Measurements from ENCODE around the gene RAB40B. TPM values are rescaled to one million over a fixed set of nuclear protein-coding genes. Genes with fewer than 3 reads are reported as not detected.

The RAB40B gene
- total RNA-seq, 1 donor from 2014 or later, result 11.5 TPM

DNA sequence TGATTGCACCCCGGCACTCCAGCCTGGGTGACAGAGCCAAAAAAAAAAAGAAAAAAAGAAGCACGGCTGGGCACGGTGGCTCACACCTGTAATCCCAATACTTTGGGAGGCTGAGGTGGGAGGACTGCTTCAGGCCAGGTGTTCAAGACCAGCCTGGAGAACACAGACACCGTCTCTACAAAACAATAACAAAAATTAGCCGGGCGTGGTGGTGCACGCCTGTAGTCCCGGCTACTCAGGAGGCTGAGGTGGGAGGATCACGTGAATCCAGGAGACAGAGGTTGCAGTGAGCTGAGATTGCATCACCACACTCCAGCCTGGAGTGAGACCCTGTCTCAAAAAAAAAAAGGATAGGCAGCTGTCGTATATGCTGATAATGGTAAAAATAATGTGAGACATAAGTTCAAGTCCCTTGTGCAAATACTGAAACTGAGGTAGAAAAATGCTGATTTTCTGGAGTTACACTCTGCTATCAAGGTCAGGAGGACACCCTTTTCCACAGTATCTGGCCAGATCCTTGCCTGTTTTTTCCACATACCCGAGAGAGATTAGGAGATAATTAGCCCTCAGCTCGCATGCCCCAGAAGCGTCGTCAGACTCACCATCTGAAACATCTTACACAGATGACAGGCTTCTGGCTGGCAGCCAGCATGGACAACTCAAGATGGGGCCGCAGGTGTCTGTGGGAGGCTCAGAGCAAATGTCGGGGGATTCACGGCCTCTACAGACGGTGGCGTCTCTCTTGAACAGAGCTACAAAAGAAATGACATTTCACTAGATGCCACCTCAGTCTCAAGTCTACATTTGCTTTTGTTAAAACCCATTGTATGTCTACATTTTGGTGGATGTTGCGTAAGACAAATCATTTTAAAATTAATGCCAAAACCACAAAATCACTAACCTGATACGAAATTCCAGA is 87.1 kb downstream of the RAB40B start:
- no peak for ATAC-seq
- no peak for DNase-seq
- no peak overlapping the region for H3K27ac ChIP-seq

DNA sequence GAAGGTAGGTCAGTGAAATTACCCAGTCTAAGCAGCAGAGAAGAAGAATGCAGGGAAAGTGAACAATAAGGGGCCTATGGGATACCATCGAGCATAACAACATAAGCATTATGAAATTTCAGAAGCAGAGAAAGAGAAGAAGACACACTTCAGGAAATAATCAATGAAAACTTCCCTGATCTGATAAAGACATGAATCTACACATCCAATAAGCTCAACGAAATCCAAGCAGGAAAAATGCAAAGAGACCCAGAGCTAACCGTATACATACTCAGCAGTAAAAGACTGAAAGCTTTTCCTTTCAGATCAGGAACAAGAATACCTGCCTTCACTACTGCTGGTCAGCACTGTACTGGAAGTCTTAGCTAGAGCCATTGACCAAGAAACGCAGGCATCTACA is 88.8 kb downstream of the RAB40B start:
- Histone ChIP-seq H3K27ac (no peak overlapping the region), H3K9me3 (no peaks in the 10 kb centered on the region), H3K27me3 (no peaks in the 10 kb centered on the region), H3K4me1 (peaks cover 10% of the 10 kb centered on the region), H3K4me3 (no peak overlapping the region), H3K36me3 (peaks cover 18% of the 10 kb centered on the region)
- intact Hi-C loops (cut with DNase I), result no loop called here
- no peak for DNase-seq
- no peak for ATAC-seq
- TF ChIP-seq, protein P1, sequence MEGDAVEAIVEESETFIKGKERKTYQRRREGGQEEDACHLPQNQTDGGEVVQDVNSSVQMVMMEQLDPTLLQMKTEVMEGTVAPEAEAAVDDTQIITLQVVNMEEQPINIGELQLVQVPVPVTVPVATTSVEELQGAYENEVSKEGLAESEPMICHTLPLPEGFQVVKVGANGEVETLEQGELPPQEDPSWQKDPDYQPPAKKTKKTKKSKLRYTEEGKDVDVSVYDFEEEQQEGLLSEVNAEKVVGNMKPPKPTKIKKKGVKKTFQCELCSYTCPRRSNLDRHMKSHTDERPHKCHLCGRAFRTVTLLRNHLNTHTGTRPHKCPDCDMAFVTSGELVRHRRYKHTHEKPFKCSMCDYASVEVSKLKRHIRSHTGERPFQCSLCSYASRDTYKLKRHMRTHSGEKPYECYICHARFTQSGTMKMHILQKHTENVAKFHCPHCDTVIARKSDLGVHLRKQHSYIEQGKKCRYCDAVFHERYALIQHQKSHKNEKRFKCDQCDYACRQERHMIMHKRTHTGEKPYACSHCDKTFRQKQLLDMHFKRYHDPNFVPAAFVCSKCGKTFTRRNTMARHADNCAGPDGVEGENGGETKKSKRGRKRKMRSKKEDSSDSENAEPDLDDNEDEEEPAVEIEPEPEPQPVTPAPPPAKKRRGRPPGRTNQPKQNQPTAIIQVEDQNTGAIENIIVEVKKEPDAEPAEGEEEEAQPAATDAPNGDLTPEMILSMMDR (IDR thresholded peaks at IDR 0.05), result no peak

More for the DNA sequence above, 87.1 kb downstream of the RAB40B start:
- TF ChIP-seq, protein P1 (IDR thresholded peaks at IDR 0.05), result no peak
- Histone ChIP-seq H3K9me3 (no peaks in the 10 kb centered on the region), H3K27me3 (no peaks in the 10 kb centered on the region), H3K4me1 (peaks cover 4% of the 10 kb centered on the region), H3K36me3 (peaks cover 29% of the 10 kb centered on the region), H3K4me3 (no peak overlapping the region)
- intact Hi-C loops (cut with DNase I), result no loop called here

DNA sequence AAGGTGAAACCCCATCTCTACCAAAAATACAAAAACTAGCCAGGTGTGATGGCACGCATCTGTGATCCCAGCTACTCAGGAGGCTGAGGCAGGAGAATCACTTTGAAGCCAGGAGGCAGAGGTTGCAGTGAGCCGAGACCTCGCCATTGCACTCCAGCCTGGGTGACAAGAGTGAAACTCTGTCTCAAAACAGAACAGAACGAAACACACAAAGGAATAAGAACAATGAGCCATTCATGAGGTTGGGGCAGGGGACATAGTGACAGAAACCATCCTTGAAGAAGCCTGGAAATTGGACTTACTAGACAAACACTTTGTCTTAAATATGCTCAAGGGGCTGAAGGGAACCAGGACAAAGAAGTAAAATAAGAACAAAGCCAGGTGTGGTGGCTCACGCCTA is 89.7 kb downstream of the RAB40B start:
- TF ChIP-seq, protein P1 (IDR thresholded peaks at IDR 0.05), result no peak
- Histone ChIP-seq H3K9me3 (no peaks in the 10 kb centered on the region), H3K4me3 (no peak overlapping the region), H3K4me1 (peaks cover 18% of the 10 kb centered on the region), H3K27me3 (no peaks in the 10 kb centered on the region), H3K36me3 (peaks cover 17% of the 10 kb centered on the region), H3K27ac (no peak overlapping the region)
- ATAC-seq, result no peak
- intact Hi-C loops (cut with DNase I), result no loop called here
- no peak for DNase-seq

DNA sequence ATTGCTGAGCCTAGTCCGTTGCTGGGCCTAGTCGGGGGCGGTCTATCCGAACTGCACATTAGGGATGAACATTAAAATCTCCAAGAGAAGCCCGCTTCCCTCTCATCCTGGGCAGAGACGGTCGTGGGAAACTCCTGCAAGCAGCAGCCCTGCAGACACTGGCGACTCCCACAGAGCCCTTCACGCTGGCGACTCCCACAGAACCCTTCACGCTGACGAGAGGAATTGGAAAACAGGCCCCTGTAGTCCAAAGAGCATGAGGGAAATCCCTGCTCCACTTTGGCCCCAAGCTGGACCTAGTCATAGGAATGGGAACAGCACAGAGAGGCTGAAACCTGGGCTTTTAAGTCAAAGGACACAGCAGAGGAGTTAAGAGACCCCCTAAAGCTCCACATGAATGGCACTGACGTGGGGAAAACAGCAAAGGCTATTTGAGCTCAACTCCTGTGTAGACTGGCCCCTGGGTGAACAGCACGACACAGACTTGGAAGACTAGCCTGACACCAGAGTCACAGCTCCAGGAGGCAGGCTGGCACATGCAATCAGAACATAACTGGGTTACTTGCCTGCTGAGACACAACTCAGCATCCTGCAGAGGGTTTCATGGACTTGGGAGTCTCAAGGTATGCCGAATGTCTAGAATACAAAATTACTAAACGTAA is 92.4 kb downstream of the RAB40B start:
- Histone ChIP-seq H3K4me3 (no peak overlapping the region), H3K27me3 (no peaks in the 10 kb centered on the region), H3K4me1 (peaks cover 31% of the 10 kb centered on the region), H3K36me3 (peaks cover 43% of the 10 kb centered on the region), H3K9me3 (no peaks in the 10 kb centered on the region), H3K27ac (peak overlapping the region; percentile 30)
- DNase-seq (no peak), ATAC-seq (no peak)
- intact Hi-C loops (cut with DNase I), result no loop called here
- TF ChIP-seq, protein P1 (IDR thresholded peaks at IDR 0.05), result no peak

Small RNAs within 50 kb of the gene (microRNA-seq; reads per million reads assigned to microRNA genes)
- gene MIR4525 (ENCODE audit: borderline microRNAs expressed), result not detected

Other genes starting within 250 kb of the RAB40B start
- gene CYBC1, start 247.9 kb downstream of the RAB40B start, total RNA-seq, result 120 TPM
- 54.1 TPM for gene NARF, start 240.0 kb downstream of the RAB40B start, total RNA-seq
- gene FOXK2, start 179.0 kb downstream of the RAB40B start, total RNA-seq, result 62.4 TPM
- gene WDR45B, start 50.3 kb downstream of the RAB40B start, total RNA-seq, result 65.1 TPM
- gene FN3KRP, start 18.0 kb upstream of the RAB40B start, total RNA-seq, result 21.4 TPM
- 27.4 TPM for gene FN3K, start 36.9 kb upstream of the RAB40B start, total RNA-seq
- 84.5 TPM for gene TBCD, start 53.4 kb upstream of the RAB40B start, total RNA-seq
- 5.6 TPM for gene ZNF750, start 141.3 kb upstream of the RAB40B start, total RNA-seq

Data from upper lobe of right lung (tissue), 1 donor.